Mesenteric fat pad (tissue), 1 donor: ENCODE measurements around the gene ITM2C. TPM values are rescaled to one million over a fixed set of nuclear protein-coding genes. Genes with fewer than 3 reads are reported as not detected.

Source experiments
- DNase-seq: peaks from one replicate; pipeline ENCODE4 v3.0.0-alpha.2; 2020; ENCODE audit warnings: low spot score
- long read RNA-seq: library from polyadenylated mRNA; unstranded; transcript quantifications from one replicate; pipeline ENCODE4 v2.0.0, GENCODE V29; 2020
- total RNA-seq: library from RNA; stranded (reverse); fragmentation: NEBNext Ultra II Directional; extraction: Animal tissue kit (Norgen Biotek cat#: 25700); gene quantifications from one replicate; pipeline ENCODE4 v1.2.1, GENCODE V29; 2021
- donor health status: DM: yes; HTN: yes; CAD: no.

ITM2C gene
- total RNA-seq = 27.1 TPM
- long read RNA-seq, transcript ITM2C-202 (6 exons, 2,078 nt) = major isoform, 103 of 163 reads
- long read RNA-seq, transcript ITM2C-203 (5 exons, 1,889 nt) = minor isoform, 15 of 163 reads
- long read RNA-seq, partial matches to known transcripts = 29 of 163 reads
- long read RNA-seq, other reads (novel, unspliced or antisense) = 14 of 163 reads

- no peak for DNase-seq
These were observed at the start of gene ITM2C for GRCh38 chr2:230864605-230865306. Gene ITM2C, plus strand, starts transcription at chr2:230864942. Its CDS starts 84 bp downstream, at chr2:230865026.

GRCh38 chr2:230815088-230815487 is 49.7 kb upstream of the ITM2C start:
- DNase-seq = no peak

- DNase-seq = no peak
These were observed 48.0 kb upstream of the ITM2C start for GRCh38 chr2:230816735-230817134.

- no peak for DNase-seq
These were observed 45.3 kb upstream of the ITM2C start for GRCh38 chr2:230819433-230819832.

- DNase-seq = no peak
These were observed 43.3 kb upstream of the ITM2C start for GRCh38 chr2:230821261-230821990.

- no peak for DNase-seq
These were observed 42.7 kb upstream of the ITM2C start for GRCh38 chr2:230821991-230822520.

GRCh38 chr2:230823264-230823964 is 41.3 kb upstream of the ITM2C start:
- no peak for DNase-seq

- DNase-seq = no peak
These were observed 40.2 kb upstream of the ITM2C start for GRCh38 chr2:230824406-230824978.

- no peak for DNase-seq
These were observed 39.4 kb upstream of the ITM2C start for GRCh38 chr2:230825354-230825753.

- no peak for DNase-seq
These were observed 36.9 kb upstream of the ITM2C start for GRCh38 chr2:230827774-230828271.

- no peak for DNase-seq
These were observed 36.3 kb upstream of the ITM2C start for GRCh38 chr2:230828272-230828961.

GRCh38 chr2:230829293-230829692 is 35.4 kb upstream of the ITM2C start:
- DNase-seq = no peak

- no peak for DNase-seq
These were observed 34.8 kb upstream of the ITM2C start for GRCh38 chr2:230829959-230830358.

- no peak for DNase-seq
These were observed 34.3 kb upstream of the ITM2C start for GRCh38 chr2:230830428-230830827.

GRCh38 chr2:230840301-230840700 is 24.4 kb upstream of the ITM2C start:
- DNase-seq = no peak

GRCh38 chr2:230842473-230842872 is 22.3 kb upstream of the ITM2C start:
- DNase-seq = no peak

GRCh38 chr2:230843132-230843531 is 21.6 kb upstream of the ITM2C start:
- no peak for DNase-seq

- DNase-seq = no peak
These were observed 18.4 kb upstream of the ITM2C start for GRCh38 chr2:230846360-230846759.

- peak; percentile 95 for DNase-seq
These were observed 16.8 kb upstream of the ITM2C start for GRCh38 chr2:230847883-230848388.
